Measurements from ENCODE around the gene ZNF581. TPM values are rescaled to one million over a fixed set of nuclear protein-coding genes. Genes with fewer than 3 reads are reported as not detected.

The ZNF581 gene
- 18.5 TPM for total RNA-seq (2013)
- polyA plus RNA-seq: 10 to 100 TPM; 25.1 to 31.6 (median 29.4) TPM
- polyA minus RNA-seq: 11.6 and 16.9 TPM in 2 replicates
- 3.5 to 28.9 (median 15.1) reads per million in 11 experiments for total RNA-seq

DNA sequence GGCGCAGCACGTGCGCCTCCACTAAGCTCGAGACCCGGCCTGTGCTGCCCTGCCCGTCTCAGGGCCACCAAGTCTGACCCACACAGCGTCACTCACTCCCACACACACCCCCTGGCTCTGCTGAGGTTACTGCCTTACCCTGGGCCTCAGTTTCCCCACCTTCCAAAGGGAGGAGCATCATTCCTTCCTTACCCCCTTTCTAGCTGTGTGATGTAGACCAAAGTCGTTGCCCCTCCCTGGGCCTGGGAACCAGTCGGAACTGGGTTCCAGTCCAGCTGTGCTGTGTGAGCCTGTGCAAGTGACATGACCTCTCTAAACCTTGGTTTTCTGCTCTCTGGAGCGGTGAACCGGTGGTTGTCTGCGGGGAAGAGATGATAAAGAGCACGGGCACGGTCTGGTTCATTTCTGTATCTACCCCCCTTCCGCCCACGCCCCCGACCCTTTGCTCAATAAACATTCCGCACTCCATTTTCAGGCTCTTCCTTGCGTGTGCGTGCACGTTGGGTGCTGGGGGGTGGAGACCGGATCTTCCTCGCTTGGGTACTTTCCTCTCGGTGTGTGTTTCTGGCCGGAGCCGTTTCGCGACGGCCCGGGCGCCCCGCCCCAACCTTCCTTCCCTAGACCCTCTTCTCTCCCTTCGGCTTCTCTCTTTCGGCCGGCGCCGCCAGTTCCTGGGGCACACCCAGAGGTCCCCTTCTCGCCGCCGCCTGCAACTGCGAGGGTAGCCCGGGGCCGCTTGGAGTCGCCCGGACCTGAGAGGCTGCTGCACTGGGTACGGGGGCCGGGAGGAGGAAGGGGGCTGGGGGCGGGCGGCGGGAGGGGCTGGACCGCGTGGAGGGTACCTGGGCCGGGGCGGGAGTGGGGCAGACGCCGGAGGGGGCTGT, at the start of gene ZNF581:
Gene ZNF581, plus strand, starts transcription at position 647 of the 884 bp plus-strand sequence. CDS start 923 bp downstream, outside the sequence.
- Histone ChIP-seq H3K9ac (ENCODE audit: insufficient read depth, low read length, poor library complexity, severe bottlenecking) (peak within 1 kb of the TSS; percentile 74), H3K79me2 (ENCODE audit: insufficient read depth, low read length) (peaks cover 36% of the 10 kb centered on the region), H3K9me3 (replicated peaks in 1 of 2; ENCODE audit: control insufficient read depth in 1 of 2, insufficient read depth in 1 of 2, low read length in 2 of 2) (peaks cover 0 to 3% of the 10 kb centered on the region in 2 donors), H3K36me3 (replicated peaks in 1 of 2; ENCODE audit: control insufficient read depth in 1 of 2, insufficient read depth in 2 of 2, low read length in 2 of 2) (peaks cover 11 to 13% of the 10 kb centered on the region in 2 donors), H3K4me3 (replicated peaks in 1 of 3; ENCODE audit: low read depth in 2 of 3, low read length in 3 of 3) (peak within 1 kb of the TSS; percentile 46 to 83 (median 67)), H3K27ac (ENCODE audit: low read depth in 1 of 2, low read length in 2 of 2) (peak within 1 kb of the TSS; percentile 28 to 91), H2AFZ (ENCODE audit: insufficient read depth, low read depth, low read length, poor library complexity, severe bottlenecking) (peak within 1 kb of the TSS; percentile 74), H3K27me3 (ENCODE audit: control insufficient read depth in 2 of 2, insufficient read depth in 2 of 2, low read length in 2 of 2) (peaks cover 0 to 5% of the 10 kb centered on the region in 2 donors), H4K20me1 (ENCODE audit: insufficient read depth, low read length) (peaks cover 16% of the 10 kb centered on the region), H3K4me1 (ENCODE audit: control insufficient read depth in 1 of 2, insufficient read depth in 2 of 2, low read length in 2 of 2) (peaks cover 55 to 70% of the 10 kb centered on the region in 2 donors), H3K4me2 (replicated peaks; ENCODE audit: extremely low read depth, low read length, poor library complexity, severe bottlenecking) (peak within 1 kb of the TSS; percentile 96)
- Mint-ChIP-seq H3K27ac (peak within 1 kb of the TSS; percentile 80 to 92 (median 87)), H3K4me3 (peak within 1 kb of the TSS; percentile 87 to 97), H3K9me3 (peaks cover 0 to 7% (median 3%) of the 10 kb centered on the region in 7 donors), H3K27me3 (ENCODE audit: low read depth in 3 of 3) (peaks cover 4 to 24% (median 23%) of the 10 kb centered on the region in 3 donors), H3K36me3 (peaks cover 13 to 28% of the 10 kb centered on the region in 2 donors), H3K4me1 (peaks cover 58% of the 10 kb centered on the region)
- intact Hi-C loops (cut with micrococcal nuclease): loop anchor here in 1 of 2 donors (5.0 kb wide), 1 partner anchor 36 kb away; the partner anchor contains the start of gene ZNF865
- WGBS (ENCODE audit: insufficient coverage): 1% methylated on average over 26 of the region's 56 CpGs
- DNase-seq: peak; percentile 69 to 90 (median 77)
- no peak for TF ChIP-seq CTCF (IDR thresholded peaks at IDR 0.05)

- H3K27me3 ChIP-seq (ENCODE audit: control insufficient read depth in 2 of 2, insufficient read depth in 2 of 2, low read length in 2 of 2): no peaks in the 10 kb centered on the region
- Mint-ChIP-seq H3K36me3 (peaks cover 29 to 41% of the 10 kb centered on the region in 2 donors), H3K9me3 (peaks cover 6 to 20% (median 12%) of the 10 kb centered on the region in 7 donors), H3K4me1 (peaks cover 5% of the 10 kb centered on the region), H3K4me3 (no peak overlapping the region), H3K27me3 (ENCODE audit: low read depth in 3 of 3) (peaks cover 0 to 2% (median 0%) of the 10 kb centered on the region in 3 donors), H3K27ac (peak overlapping the region in 1 of 7 donors; percentile 1)
- H3K4me1 ChIP-seq (ENCODE audit: control insufficient read depth in 1 of 2, insufficient read depth in 2 of 2, low read length in 2 of 2): no peaks in the 10 kb centered on the region
- 100% methylated on average over 2 of the region's 4 CpGs for WGBS (ENCODE audit: insufficient coverage)
- H3K9ac ChIP-seq (ENCODE audit: insufficient read depth, low read length, poor library complexity, severe bottlenecking): no peak overlapping the region
- no peak for DNase-seq
- intact Hi-C loops (cut with micrococcal nuclease): no loop called here
- no peak overlapping the region for H3K27ac ChIP-seq (ENCODE audit: low read depth in 1 of 2, low read length in 2 of 2)
- no peak overlapping the region for H3K4me2 ChIP-seq (replicated peaks; ENCODE audit: extremely low read depth, low read length, poor library complexity, severe bottlenecking)
- no peak for TF ChIP-seq CTCF (IDR thresholded peaks at IDR 0.05)
- peaks cover 0 to 10% of the 10 kb centered on the region in 2 donors for H3K9me3 ChIP-seq (replicated peaks in 1 of 2; ENCODE audit: control insufficient read depth in 1 of 2, insufficient read depth in 1 of 2, low read length in 2 of 2)
- H3K4me3 ChIP-seq (replicated peaks in 1 of 3; ENCODE audit: low read depth in 2 of 3, low read length in 3 of 3): no peak overlapping the region
- no peaks in the 10 kb centered on the region for H4K20me1 ChIP-seq (ENCODE audit: insufficient read depth, low read length)
- peaks cover 24 to 38% of the 10 kb centered on the region in 2 donors for H3K36me3 ChIP-seq (replicated peaks in 1 of 2; ENCODE audit: control insufficient read depth in 1 of 2, insufficient read depth in 2 of 2, low read length in 2 of 2)
- no peak overlapping the region for H2AFZ ChIP-seq (ENCODE audit: insufficient read depth, low read depth, low read length, poor library complexity, severe bottlenecking)
- peaks cover 6% of the 10 kb centered on the region for H3K79me2 ChIP-seq (ENCODE audit: insufficient read depth, low read length)
Measured at GRCh38 chr19:55594996-55595545, 48.4 kb upstream of the ZNF581 start.

Measured in CD14-positive monocyte (primary cell).